HG02571 (cell line): ENCODE results near the gene MCCD1.

Experiments
- ATAC-seq: cut with Tn5 transposase; IDR thresholded peaks from one replicate; pipeline ENCODE4 v1.9.1; 2021; ENCODE audit warnings: mild to moderate bottlenecking, moderate library complexity; ENCODE audit not compliant: unreplicated experiment

MCCD1 gene

GRCh38 chr6:31510007-31510406, 18.8 kb upstream of the MCCD1 start:
- ATAC-seq, result no peak

- ATAC-seq, result no peak
Observed at GRCh38 chr6:31513456-31514165, 15.2 kb upstream of the MCCD1 start.

- no peak for ATAC-seq
Observed at GRCh38 chr6:31521835-31522234, 6.9 kb upstream of the MCCD1 start.

GRCh38 chr6:31525553-31525931, 3.2 kb upstream of the MCCD1 start:
- ATAC-seq, result no peak

GRCh38 chr6:31525932-31526591, 2.7 kb upstream of the MCCD1 start:
- ATAC-seq, result no peak

- ATAC-seq, result no peak
Observed at GRCh38 chr6:31528307-31528777, 420 bp upstream of the MCCD1 start.

GRCh38 chr6:31529329-31530150, 778 bp downstream of the MCCD1 start:
- no peak for ATAC-seq

GRCh38 chr6:31530659-31531058, 1.9 kb downstream of the MCCD1 start:
- ATAC-seq, result no peak

- ATAC-seq, result no peak
Observed at GRCh38 chr6:31531162-31531561, 2.4 kb downstream of the MCCD1 start.

- no peak for ATAC-seq
Observed at GRCh38 chr6:31531771-31532643, 3.2 kb downstream of the MCCD1 start.

GRCh38 chr6:31532644-31533454, 4.1 kb downstream of the MCCD1 start:
- no peak for ATAC-seq

GRCh38 chr6:31533455-31533841, 4.7 kb downstream of the MCCD1 start:
- ATAC-seq, result no peak

- no peak for ATAC-seq
Observed at GRCh38 chr6:31534011-31534410, 5.2 kb downstream of the MCCD1 start.

GRCh38 chr6:31534521-31535040, 5.8 kb downstream of the MCCD1 start:
- no peak for ATAC-seq

- no peak for ATAC-seq
Observed at GRCh38 chr6:31535538-31536324, 7.0 kb downstream of the MCCD1 start.

GRCh38 chr6:31538805-31539400, 10.1 kb downstream of the MCCD1 start:
- ATAC-seq, result no peak

GRCh38 chr6:31540640-31541039, 11.9 kb downstream of the MCCD1 start:
- no peak for ATAC-seq

GRCh38 chr6:31541059-31541657, 12.4 kb downstream of the MCCD1 start:
- ATAC-seq, result no peak
